ENCODE measurements around the gene CDH2. TPM values are rescaled to one million over a fixed set of nuclear protein-coding genes. Genes with fewer than 3 reads are reported as not detected.

CDH2 gene
- total RNA-seq, 1 donor from 2014 or later: 3.7 TPM

DNA sequence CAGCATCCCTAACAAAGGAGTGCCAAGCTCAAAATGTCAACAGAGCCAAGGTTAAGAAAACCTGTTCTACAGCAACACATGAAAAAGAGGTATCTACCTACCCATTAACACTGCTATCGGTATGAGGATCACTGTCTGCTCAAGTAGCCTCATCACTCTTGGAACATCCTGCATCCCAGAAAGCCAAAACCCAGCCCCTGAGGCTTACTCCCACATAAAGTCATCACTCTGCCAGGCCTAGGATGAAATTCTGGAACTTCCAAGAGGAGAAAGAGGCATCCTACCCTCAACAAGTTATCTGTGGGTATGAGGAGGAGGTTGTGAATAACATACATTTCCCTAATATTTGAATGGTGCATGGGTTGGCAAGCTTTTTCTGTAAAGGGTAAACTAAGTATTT lies 25.5 kb downstream of the CDH2 start:
- DNase-seq (ENCODE audit: extremely low spot score in 2 of 2): no peak
- no peak for TF ChIP-seq POLR2A (IDR thresholded peaks at IDR 0.05)
- TF ChIP-seq, protein P1, sequence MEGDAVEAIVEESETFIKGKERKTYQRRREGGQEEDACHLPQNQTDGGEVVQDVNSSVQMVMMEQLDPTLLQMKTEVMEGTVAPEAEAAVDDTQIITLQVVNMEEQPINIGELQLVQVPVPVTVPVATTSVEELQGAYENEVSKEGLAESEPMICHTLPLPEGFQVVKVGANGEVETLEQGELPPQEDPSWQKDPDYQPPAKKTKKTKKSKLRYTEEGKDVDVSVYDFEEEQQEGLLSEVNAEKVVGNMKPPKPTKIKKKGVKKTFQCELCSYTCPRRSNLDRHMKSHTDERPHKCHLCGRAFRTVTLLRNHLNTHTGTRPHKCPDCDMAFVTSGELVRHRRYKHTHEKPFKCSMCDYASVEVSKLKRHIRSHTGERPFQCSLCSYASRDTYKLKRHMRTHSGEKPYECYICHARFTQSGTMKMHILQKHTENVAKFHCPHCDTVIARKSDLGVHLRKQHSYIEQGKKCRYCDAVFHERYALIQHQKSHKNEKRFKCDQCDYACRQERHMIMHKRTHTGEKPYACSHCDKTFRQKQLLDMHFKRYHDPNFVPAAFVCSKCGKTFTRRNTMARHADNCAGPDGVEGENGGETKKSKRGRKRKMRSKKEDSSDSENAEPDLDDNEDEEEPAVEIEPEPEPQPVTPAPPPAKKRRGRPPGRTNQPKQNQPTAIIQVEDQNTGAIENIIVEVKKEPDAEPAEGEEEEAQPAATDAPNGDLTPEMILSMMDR (IDR thresholded peaks at IDR 0.05): no peak
- TF ChIP-seq POLR2AphosphoS5 (IDR thresholded peaks at IDR 0.05; ENCODE audit: insufficient read depth in 1 of 2, low read depth in 1 of 2): no peak
- Histone ChIP-seq H3K9me3 (no peaks in the 10 kb centered on the region), H3K4me1 (no peaks in the 10 kb centered on the region), H3K36me3 (no peaks in the 10 kb centered on the region), H3K4me3 (no peak overlapping the region), H3K27me3 (no peaks in the 10 kb centered on the region), H3K27ac (no peak overlapping the region)
- intact Hi-C loops (cut with DNase I): no loop called here

DNA sequence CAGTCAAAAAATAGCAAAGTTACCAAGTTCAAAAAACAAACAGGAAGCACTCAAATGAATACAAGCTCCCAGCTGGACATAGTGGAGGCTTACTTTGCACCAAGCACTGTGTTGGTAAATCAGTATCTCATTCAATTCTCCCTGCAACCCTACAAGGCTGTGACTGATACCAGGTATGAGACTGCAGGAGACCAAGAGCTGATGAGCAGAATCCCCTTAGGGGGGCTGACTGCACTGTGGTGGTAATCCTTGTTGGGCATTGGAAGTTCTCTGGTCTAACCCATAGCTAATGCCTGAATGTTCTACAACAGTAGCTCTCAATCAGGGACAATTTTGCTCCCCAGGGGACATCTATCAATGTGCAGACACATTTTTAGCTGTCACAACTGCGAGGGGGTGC lies 26.0 kb downstream of the CDH2 start:
- DNase-seq (ENCODE audit: extremely low spot score in 2 of 2): no peak
- H3K9me3 ChIP-seq: no peaks in the 10 kb centered on the region

DNA sequence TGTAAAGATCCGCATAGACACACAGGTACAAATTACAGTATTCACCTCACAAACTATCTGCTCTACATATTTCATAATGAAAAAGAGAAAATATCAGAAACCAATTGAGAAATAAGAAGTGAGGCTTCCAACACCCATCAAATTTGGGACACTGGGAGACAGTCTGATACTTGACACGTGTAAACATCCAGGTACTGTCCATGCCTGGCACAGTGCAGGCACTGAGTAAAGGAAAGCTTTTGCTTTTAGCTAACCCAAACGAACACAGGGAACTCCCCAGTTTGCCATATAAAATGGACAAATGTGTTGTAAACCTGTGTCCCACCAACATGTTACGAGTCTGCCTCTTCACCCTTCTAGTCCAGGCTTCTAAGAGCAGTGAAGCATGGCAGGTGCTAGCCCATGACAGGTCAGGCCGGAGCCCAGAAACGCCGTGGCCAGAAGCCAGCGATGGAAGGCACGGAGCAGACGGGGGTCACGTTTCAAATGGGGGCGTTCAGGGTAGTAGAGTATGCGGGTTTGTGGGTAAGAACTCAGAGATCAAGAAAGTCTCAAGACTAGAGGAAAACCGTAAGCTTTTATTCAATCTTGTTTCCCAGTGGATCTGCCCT lies 27.0 kb downstream of the CDH2 start:
- Histone ChIP-seq H3K4me3 (no peak overlapping the region), H3K27ac (no peak overlapping the region), H3K4me1 (no peaks in the 10 kb centered on the region), H3K36me3 (no peaks in the 10 kb centered on the region), H3K27me3 (no peaks in the 10 kb centered on the region), H3K9me3 (no peaks in the 10 kb centered on the region)
- no peak for DNase-seq (ENCODE audit: extremely low spot score in 2 of 2)
- TF ChIP-seq POLR2A (IDR thresholded peaks at IDR 0.05): no peak
- TF ChIP-seq POLR2AphosphoS5 (IDR thresholded peaks at IDR 0.05; ENCODE audit: insufficient read depth in 1 of 2, low read depth in 1 of 2): no peak
- TF ChIP-seq, protein P1 (IDR thresholded peaks at IDR 0.05): no peak
- intact Hi-C loops (cut with DNase I): no loop called here

More for the DNA sequence above, 26.0 kb downstream of the CDH2 start:
- TF ChIP-seq POLR2A (IDR thresholded peaks at IDR 0.05): no peak
- TF ChIP-seq, protein P1 (IDR thresholded peaks at IDR 0.05): no peak
- no peak for TF ChIP-seq POLR2AphosphoS5 (IDR thresholded peaks at IDR 0.05; ENCODE audit: insufficient read depth in 1 of 2, low read depth in 1 of 2)
- no peaks in the 10 kb centered on the region for H3K27me3 ChIP-seq
- H3K4me3 ChIP-seq: no peak overlapping the region
- no peak overlapping the region for H3K27ac ChIP-seq
- no peaks in the 10 kb centered on the region for H3K36me3 ChIP-seq
- intact Hi-C loops (cut with DNase I): no loop called here
- no peaks in the 10 kb centered on the region for H3K4me1 ChIP-seq

DNA sequence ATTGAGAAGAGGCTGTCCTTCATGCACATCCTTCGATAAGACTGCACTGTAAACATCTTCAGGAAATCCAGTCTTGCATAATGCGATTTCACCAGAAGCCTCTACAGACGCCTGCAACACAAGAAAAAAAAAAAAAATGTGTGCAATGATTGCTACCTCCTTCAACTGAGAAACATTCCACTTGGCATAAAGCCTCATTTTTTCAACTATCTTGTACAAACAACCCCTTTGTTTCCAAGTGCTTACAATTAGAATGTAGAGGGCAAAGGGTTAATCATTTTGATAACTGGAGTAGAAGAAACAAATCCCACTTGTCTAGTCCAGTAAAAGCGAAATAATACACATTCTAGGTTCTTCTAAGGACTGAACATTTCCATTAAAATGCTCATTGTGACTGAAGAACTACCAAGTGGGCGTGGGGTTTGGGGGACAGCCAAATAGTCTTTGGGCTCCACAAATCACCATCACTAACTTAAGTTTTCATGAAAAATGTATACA lies 29.2 kb downstream of the CDH2 start:
- intact Hi-C loops (cut with DNase I): no loop called here

DNA sequence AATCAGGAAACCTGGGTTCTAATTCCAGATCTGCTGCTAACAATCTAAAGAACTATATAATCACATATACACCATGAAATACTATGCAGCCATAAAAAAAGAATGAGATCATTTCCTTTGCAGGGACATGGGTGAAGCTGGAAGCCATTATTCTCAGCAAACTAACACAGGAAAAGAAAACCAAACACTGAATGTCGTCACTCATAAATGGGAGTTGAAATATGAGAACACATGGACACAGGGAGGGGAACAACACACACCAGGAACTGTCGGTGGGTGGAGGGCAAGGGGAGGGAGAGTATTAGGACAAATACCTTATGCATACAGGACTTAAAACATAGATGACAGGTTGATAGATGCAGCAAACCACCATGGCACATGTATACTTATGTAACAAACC lies 33.2 kb downstream of the CDH2 start:
- Histone ChIP-seq H3K4me3 (no peak overlapping the region), H3K27ac (no peak overlapping the region), H3K9me3 (no peaks in the 10 kb centered on the region), H3K27me3 (no peaks in the 10 kb centered on the region), H3K36me3 (no peaks in the 10 kb centered on the region), H3K4me1 (no peaks in the 10 kb centered on the region)
- intact Hi-C loops (cut with DNase I): no loop called here
- TF ChIP-seq, protein P1 (IDR thresholded peaks at IDR 0.05): no peak
- TF ChIP-seq POLR2AphosphoS5 (IDR thresholded peaks at IDR 0.05; ENCODE audit: insufficient read depth in 1 of 2, low read depth in 1 of 2) (no peak), POLR2A (IDR thresholded peaks at IDR 0.05) (no peak)
- no peak for DNase-seq (ENCODE audit: extremely low spot score in 2 of 2)

More for the DNA sequence above, 29.2 kb downstream of the CDH2 start:
- DNase-seq (ENCODE audit: extremely low spot score in 2 of 2): no peak
- no peak overlapping the region for H3K27ac ChIP-seq
- no peaks in the 10 kb centered on the region for H3K27me3 ChIP-seq
- no peak for TF ChIP-seq POLR2A (IDR thresholded peaks at IDR 0.05)
- no peak for TF ChIP-seq POLR2AphosphoS5 (IDR thresholded peaks at IDR 0.05; ENCODE audit: insufficient read depth in 1 of 2, low read depth in 1 of 2)
- TF ChIP-seq, protein P1 (IDR thresholded peaks at IDR 0.05): no peak
- H3K36me3 ChIP-seq: no peaks in the 10 kb centered on the region
- H3K9me3 ChIP-seq: no peaks in the 10 kb centered on the region
- no peaks in the 10 kb centered on the region for H3K4me1 ChIP-seq
- no peak overlapping the region for H3K4me3 ChIP-seq
